GM12892 (cell line): ENCODE results near the gene POLR2A.

ENCODE experiments used
- POLR2A ChIP-seq: IDR thresholded peaks from 2 replicates; pipeline ENCODE4 v1.6.1; 2011; ENCODE audit warnings: low read depth, low read length, control low read depth
- POLR2AphosphoS5 ChIP-seq: IDR thresholded peaks from 2 replicates; pipeline ENCODE4 v1.6.1; 2011; ENCODE audit warnings: low read depth, low read length, control low read depth
- TAF1 ChIP-seq: IDR thresholded peaks from 2 replicates; pipeline ENCODE4 v1.6.1; 2011; ENCODE audit warnings: low read depth, mild to moderate bottlenecking, control low read depth, low read length, borderline replicate concordance

GRCh38 chr17:7444682-7445618 lies 39.2 kb upstream of the POLR2A start, which contains the start of gene CHRNB1:
- TF ChIP-seq POLR2AphosphoS5 (no peak), TAF1 (no peak), POLR2A (no peak)
